Measurements from ENCODE around the gene ADD3.
"Not testable (repeated sequence)": the region's sequence is repeated elsewhere in the genome, so short reads cannot be mapped to it uniquely, and the experiment has no call there.

Gene ADD3

GRCh38 chr10:110042181-110042580 lies 34.4 kb downstream of the ADD3 start:
- Histone ChIP-seq H3K4me3 (ENCODE audit: low read depth, low read length) (no peak overlapping the region), H3K4me1 (ENCODE audit: control insufficient read depth, insufficient read depth, low read length) (peaks cover 5% of the 10 kb centered on the region), H3K9me3 (ENCODE audit: control insufficient read depth, insufficient read depth, low read length) (no peaks in the 10 kb centered on the region), H3K27me3 (ENCODE audit: control insufficient read depth, insufficient read depth, low read length) (no peaks in the 10 kb centered on the region), H3K9ac (ENCODE audit: low read depth, low read length) (no peak overlapping the region), H3K36me3 (ENCODE audit: control insufficient read depth, insufficient read depth, low read length) (no peaks in the 10 kb centered on the region)

- no peaks in the 10 kb centered on the region for H3K27me3 ChIP-seq (ENCODE audit: control insufficient read depth, insufficient read depth, low read length)
- no peak overlapping the region for H3K9ac ChIP-seq (ENCODE audit: low read depth, low read length)
- no peaks in the 10 kb centered on the region for H3K36me3 ChIP-seq (ENCODE audit: control insufficient read depth, insufficient read depth, low read length)
- H3K4me3 ChIP-seq (ENCODE audit: low read depth, low read length): no peak overlapping the region
- no peaks in the 10 kb centered on the region for H3K9me3 ChIP-seq (ENCODE audit: control insufficient read depth, insufficient read depth, low read length)
- H3K4me1 ChIP-seq (ENCODE audit: control insufficient read depth, insufficient read depth, low read length): peaks cover 5% of the 10 kb centered on the region
Observed at GRCh38 chr10:110042891-110043290, 35.1 kb downstream of the ADD3 start.

GRCh38 chr10:110044681-110045080 lies 36.9 kb downstream of the ADD3 start:
- Histone ChIP-seq H3K36me3 (ENCODE audit: control insufficient read depth, insufficient read depth, low read length) (no peaks in the 10 kb centered on the region), H3K4me3 (ENCODE audit: low read depth, low read length) (no peak overlapping the region), H3K27me3 (ENCODE audit: control insufficient read depth, insufficient read depth, low read length) (no peaks in the 10 kb centered on the region), H3K4me1 (ENCODE audit: control insufficient read depth, insufficient read depth, low read length) (no peaks in the 10 kb centered on the region), H3K9ac (ENCODE audit: low read depth, low read length) (no peak overlapping the region), H3K9me3 (ENCODE audit: control insufficient read depth, insufficient read depth, low read length) (peaks cover 7% of the 10 kb centered on the region)

GRCh38 chr10:110045772-110046171 lies 38.0 kb downstream of the ADD3 start:
- no peaks in the 10 kb centered on the region for H3K4me1 ChIP-seq (ENCODE audit: control insufficient read depth, insufficient read depth, low read length)
- no peaks in the 10 kb centered on the region for H3K27me3 ChIP-seq (ENCODE audit: control insufficient read depth, insufficient read depth, low read length)
- no peak overlapping the region for H3K4me3 ChIP-seq (ENCODE audit: low read depth, low read length)
- no peak overlapping the region for H3K9ac ChIP-seq (ENCODE audit: low read depth, low read length)
- H3K9me3 ChIP-seq (ENCODE audit: control insufficient read depth, insufficient read depth, low read length): peaks cover 7% of the 10 kb centered on the region
- no peaks in the 10 kb centered on the region for H3K36me3 ChIP-seq (ENCODE audit: control insufficient read depth, insufficient read depth, low read length)

- H3K9me3 ChIP-seq (ENCODE audit: control insufficient read depth, insufficient read depth, low read length); H3K27me3 ChIP-seq (ENCODE audit: control insufficient read depth, insufficient read depth, low read length); H3K4me3 ChIP-seq (ENCODE audit: low read depth, low read length); H3K9ac ChIP-seq (ENCODE audit: low read depth, low read length); H3K36me3 ChIP-seq (ENCODE audit: control insufficient read depth, insufficient read depth, low read length); H3K4me1 ChIP-seq (ENCODE audit: control insufficient read depth, insufficient read depth, low read length): not testable (repeated sequence)
Observed at GRCh38 chr10:110048145-110048544, 40.4 kb downstream of the ADD3 start.

GRCh38 chr10:110048781-110049180 lies 41.0 kb downstream of the ADD3 start:
- H3K9me3 ChIP-seq (ENCODE audit: control insufficient read depth, insufficient read depth, low read length): peaks cover 7% of the 10 kb centered on the region
- no peak overlapping the region for H3K9ac ChIP-seq (ENCODE audit: low read depth, low read length)
- no peaks in the 10 kb centered on the region for H3K4me1 ChIP-seq (ENCODE audit: control insufficient read depth, insufficient read depth, low read length)
- no peaks in the 10 kb centered on the region for H3K27me3 ChIP-seq (ENCODE audit: control insufficient read depth, insufficient read depth, low read length)
- no peaks in the 10 kb centered on the region for H3K36me3 ChIP-seq (ENCODE audit: control insufficient read depth, insufficient read depth, low read length)
- no peak overlapping the region for H3K4me3 ChIP-seq (ENCODE audit: low read depth, low read length)

- not testable (repeated sequence) for H3K27me3 ChIP-seq (ENCODE audit: control insufficient read depth, insufficient read depth, low read length); H3K9ac ChIP-seq (ENCODE audit: low read depth, low read length); H3K4me3 ChIP-seq (ENCODE audit: low read depth, low read length); H3K9me3 ChIP-seq (ENCODE audit: control insufficient read depth, insufficient read depth, low read length); H3K36me3 ChIP-seq (ENCODE audit: control insufficient read depth, insufficient read depth, low read length); H3K4me1 ChIP-seq (ENCODE audit: control insufficient read depth, insufficient read depth, low read length)
Observed at GRCh38 chr10:110049889-110050591, 42.3 kb downstream of the ADD3 start.

- Histone ChIP-seq H3K4me3 (ENCODE audit: low read depth, low read length) (no peak overlapping the region), H3K9me3 (ENCODE audit: control insufficient read depth, insufficient read depth, low read length) (peaks cover 7% of the 10 kb centered on the region), H3K9ac (ENCODE audit: low read depth, low read length) (no peak overlapping the region), H3K4me1 (ENCODE audit: control insufficient read depth, insufficient read depth, low read length) (no peaks in the 10 kb centered on the region), H3K27me3 (ENCODE audit: control insufficient read depth, insufficient read depth, low read length) (no peaks in the 10 kb centered on the region), H3K36me3 (ENCODE audit: control insufficient read depth, insufficient read depth, low read length) (no peaks in the 10 kb centered on the region)
Observed at GRCh38 chr10:110051487-110051886, 43.7 kb downstream of the ADD3 start.

GRCh38 chr10:110052916-110053315 lies 45.1 kb downstream of the ADD3 start:
- Histone ChIP-seq H3K4me3 (ENCODE audit: low read depth, low read length) (no peak overlapping the region), H3K4me1 (ENCODE audit: control insufficient read depth, insufficient read depth, low read length) (no peaks in the 10 kb centered on the region), H3K9me3 (ENCODE audit: control insufficient read depth, insufficient read depth, low read length) (peaks cover 7% of the 10 kb centered on the region), H3K27me3 (ENCODE audit: control insufficient read depth, insufficient read depth, low read length) (no peaks in the 10 kb centered on the region), H3K9ac (ENCODE audit: low read depth, low read length) (no peak overlapping the region), H3K36me3 (ENCODE audit: control insufficient read depth, insufficient read depth, low read length) (no peaks in the 10 kb centered on the region)

GRCh38 chr10:110056822-110057221 lies 49.0 kb downstream of the ADD3 start:
- Histone ChIP-seq H3K9me3 (ENCODE audit: control insufficient read depth, insufficient read depth, low read length) (no peaks in the 10 kb centered on the region), H3K36me3 (ENCODE audit: control insufficient read depth, insufficient read depth, low read length) (no peaks in the 10 kb centered on the region), H3K27me3 (ENCODE audit: control insufficient read depth, insufficient read depth, low read length) (no peaks in the 10 kb centered on the region), H3K9ac (ENCODE audit: low read depth, low read length) (no peak overlapping the region), H3K4me1 (ENCODE audit: control insufficient read depth, insufficient read depth, low read length) (no peaks in the 10 kb centered on the region), H3K4me3 (ENCODE audit: low read depth, low read length) (no peak overlapping the region)

- Histone ChIP-seq H3K4me1 (ENCODE audit: control insufficient read depth, insufficient read depth, low read length) (no peaks in the 10 kb centered on the region), H3K4me3 (ENCODE audit: low read depth, low read length) (no peak overlapping the region)
Observed at GRCh38 chr10:110057456-110057855, 49.7 kb downstream of the ADD3 start.

GRCh38 chr10:110058212-110058611 lies 50.4 kb downstream of the ADD3 start:
- Histone ChIP-seq H3K27me3 (ENCODE audit: control insufficient read depth, insufficient read depth, low read length) (no peaks in the 10 kb centered on the region), H3K4me1 (ENCODE audit: control insufficient read depth, insufficient read depth, low read length) (no peaks in the 10 kb centered on the region), H3K9me3 (ENCODE audit: control insufficient read depth, insufficient read depth, low read length) (no peaks in the 10 kb centered on the region), H3K36me3 (ENCODE audit: control insufficient read depth, insufficient read depth, low read length) (no peaks in the 10 kb centered on the region), H3K4me3 (ENCODE audit: low read depth, low read length) (no peak overlapping the region), H3K9ac (ENCODE audit: low read depth, low read length) (no peak overlapping the region)

More at GRCh38 chr10:110057456-110057855, 49.7 kb downstream of the ADD3 start:
- no peaks in the 10 kb centered on the region for H3K9me3 ChIP-seq (ENCODE audit: control insufficient read depth, insufficient read depth, low read length)
- no peaks in the 10 kb centered on the region for H3K27me3 ChIP-seq (ENCODE audit: control insufficient read depth, insufficient read depth, low read length)
- no peak overlapping the region for H3K9ac ChIP-seq (ENCODE audit: low read depth, low read length)
- H3K36me3 ChIP-seq (ENCODE audit: control insufficient read depth, insufficient read depth, low read length): no peaks in the 10 kb centered on the region

All from iPS-15b (cell line).